RPMI7951 (cell line): Measurements from ENCODE around the gene OPCML. TPM values are rescaled to one million over a fixed set of nuclear protein-coding genes. Genes with fewer than 3 reads are reported as not detected.

ENCODE experiments used
- DNase-seq: peaks from one replicate; pipeline ENCODE4 v3.0.0-alpha.2; 2012; ENCODE audit warnings: low read depth
- total RNA-seq: library from RNA; depleted of rRNA; stranded (reverse); fragments of >200 nt; shearing (Covaris generic); gene quantifications from 2 replicates; pipeline ENCODE4 v1.2.3, GENCODE V29; 2014

Gene OPCML
- total RNA-seq, 1 experiment from 2014 or later: not detected

GRCh38 chr11:132561937-132562336 lies 970.4 kb downstream of the OPCML start:
- no peak for DNase-seq

- DNase-seq: no peak
Observed at GRCh38 chr11:132559331-132560036, 972.8 kb downstream of the OPCML start.

DNA sequence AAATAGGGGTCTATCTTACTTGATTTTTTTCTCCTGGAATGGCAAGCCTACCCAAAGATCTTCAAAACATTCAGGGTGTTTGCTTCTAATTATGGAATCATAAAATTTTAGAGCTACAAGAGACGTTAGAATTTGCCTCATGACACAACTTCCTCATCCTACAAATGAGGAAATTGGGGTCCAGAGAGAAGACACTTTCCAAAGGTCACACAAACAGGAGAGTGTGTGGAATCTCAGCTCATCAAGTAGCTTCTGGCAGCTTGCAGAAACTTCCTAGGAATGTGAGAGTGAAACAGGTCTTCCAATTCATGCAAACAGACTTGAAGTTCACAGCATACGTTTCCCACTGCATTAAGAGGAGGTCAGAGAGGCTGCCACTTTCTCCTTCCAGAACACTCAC lies 976.0 kb downstream of the OPCML start:
- no peak for DNase-seq

DNA sequence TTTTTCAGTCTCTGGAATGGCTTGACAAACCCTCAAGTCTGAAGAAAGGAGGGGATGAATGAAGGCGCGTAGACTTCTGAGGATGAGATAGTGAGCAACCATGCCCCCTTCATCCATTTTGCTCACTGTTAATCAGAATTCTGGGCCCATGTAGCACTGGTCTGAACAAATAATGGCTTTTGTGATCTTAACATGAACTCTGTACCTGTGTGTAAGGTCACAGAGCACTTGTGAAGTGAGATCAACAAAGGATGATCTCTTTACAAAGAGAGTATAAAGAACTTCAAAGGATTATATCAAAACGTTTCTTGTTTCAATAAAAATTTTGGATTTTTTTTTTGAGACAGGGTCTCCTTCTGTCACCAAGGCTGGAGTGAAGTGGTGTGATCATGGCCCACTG lies 976.7 kb downstream of the OPCML start:
- no peak for DNase-seq

DNA sequence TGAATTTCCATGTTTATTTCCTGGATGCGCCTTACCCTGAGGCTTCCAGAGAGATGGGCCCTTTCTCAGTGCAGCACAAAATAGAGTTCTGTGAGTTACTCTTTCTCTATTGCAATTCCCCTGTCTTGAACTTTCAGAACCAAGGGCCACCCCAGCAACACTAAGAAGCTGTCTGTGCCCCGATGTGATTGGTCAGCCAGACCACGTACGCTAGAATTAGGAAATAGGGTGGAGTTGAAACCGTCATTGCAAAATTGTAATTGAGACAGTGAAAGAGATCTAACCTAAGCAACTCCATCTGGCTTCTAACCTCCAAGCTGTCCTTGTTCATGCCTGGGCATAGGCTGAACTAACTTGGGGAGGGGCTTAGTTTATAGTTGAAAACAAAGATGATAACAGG lies 981.3 kb downstream of the OPCML start:
- no peak for DNase-seq

- no peak for DNase-seq
Observed at GRCh38 chr11:132549561-132549960, 982.7 kb downstream of the OPCML start.

GRCh38 chr11:132549001-132549400 lies 983.3 kb downstream of the OPCML start:
- DNase-seq: peak; percentile 71

DNA sequence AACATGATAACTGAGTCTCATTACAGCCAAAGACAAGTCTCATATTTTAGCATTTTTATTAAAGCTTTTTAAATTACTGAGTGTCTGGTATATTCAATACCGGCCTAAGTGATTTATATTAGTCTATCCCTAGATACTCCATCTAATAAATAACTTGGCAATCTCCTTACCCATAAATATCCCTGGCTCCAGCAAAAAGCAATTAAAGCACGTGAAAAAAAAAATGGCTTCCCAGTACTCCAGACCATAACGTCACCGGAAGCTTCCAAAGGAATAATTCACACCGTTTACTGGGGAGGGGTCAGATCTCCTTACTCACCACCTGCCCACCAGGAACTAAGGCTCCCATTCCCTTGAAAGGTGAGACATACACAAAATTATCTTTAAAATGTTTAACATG lies 988.3 kb downstream of the OPCML start:
- no peak for DNase-seq

DNA sequence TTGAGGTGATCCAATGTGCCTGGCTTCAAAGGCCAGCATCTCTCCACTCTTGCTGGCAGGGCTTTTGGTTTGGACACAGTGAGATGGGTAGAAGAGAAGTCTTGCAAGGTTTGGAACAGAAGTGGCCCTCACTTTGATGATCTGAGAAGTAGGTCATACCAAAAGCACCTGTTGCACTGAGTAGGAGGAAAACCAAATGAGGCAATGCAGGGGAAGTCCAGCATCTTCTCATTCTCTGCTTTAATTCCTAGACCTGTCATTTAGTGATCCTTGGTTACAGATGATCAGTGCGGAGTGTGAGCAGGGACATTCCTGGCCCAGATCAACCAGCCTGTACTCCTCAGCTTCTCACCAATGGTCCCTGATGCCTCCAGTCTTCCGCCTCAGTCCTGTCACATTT lies 990.5 kb downstream of the OPCML start:
- no peak for DNase-seq

DNA sequence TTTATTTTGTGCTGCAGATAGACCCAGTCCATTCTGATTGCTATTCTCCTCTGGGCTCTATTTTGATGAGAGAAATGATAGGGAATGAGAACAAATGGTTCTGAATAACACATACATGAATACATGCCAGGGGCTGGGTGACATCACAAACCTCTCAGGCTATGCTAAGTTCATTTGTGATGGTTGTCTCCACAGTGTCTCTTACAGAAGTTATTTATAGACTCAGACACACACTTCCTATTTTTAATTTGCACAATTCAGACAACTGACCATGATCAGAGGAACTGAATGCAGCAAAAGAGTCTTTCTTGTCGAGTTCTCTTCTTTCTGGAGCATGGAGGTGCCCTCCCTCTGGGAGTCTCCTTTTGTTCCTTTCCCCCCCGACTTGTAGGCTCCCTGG lies 991.7 kb downstream of the OPCML start:
- DNase-seq: no peak

DNA sequence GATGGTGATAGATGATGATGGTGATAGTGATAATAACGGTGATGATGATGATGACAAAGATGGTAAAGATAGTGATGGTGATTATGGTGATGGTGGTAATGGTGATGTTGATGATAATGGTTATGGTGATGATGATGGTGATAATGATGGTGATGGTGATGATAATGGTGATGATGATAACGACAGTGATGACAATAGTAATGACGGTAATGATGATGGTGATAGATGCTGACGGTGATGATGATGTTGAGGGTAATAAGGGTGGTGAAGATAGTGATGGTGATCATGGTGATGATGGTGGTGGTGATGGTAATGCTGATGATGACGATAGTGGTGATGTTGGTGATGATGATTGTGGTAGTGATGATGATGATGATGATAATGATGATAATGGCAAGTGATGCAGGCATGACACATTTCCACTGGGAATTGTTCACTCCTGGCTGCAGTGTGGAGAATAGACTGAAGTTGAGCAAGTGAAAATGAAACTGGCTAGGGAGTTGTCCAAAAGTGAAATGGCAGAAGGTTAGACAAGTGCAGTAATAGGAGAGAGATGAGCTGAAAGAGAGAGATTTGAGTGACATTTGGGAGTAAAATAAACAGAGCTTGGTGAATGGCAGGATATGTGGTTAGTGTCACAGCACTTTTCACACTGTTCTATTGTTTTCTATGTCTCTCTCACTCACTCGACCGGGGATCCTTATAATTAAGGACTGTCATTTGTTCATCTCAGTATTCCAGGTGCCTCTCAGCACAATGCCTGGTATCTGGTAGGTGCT lies 992.5 kb downstream of the OPCML start:
- no peak for DNase-seq

DNA sequence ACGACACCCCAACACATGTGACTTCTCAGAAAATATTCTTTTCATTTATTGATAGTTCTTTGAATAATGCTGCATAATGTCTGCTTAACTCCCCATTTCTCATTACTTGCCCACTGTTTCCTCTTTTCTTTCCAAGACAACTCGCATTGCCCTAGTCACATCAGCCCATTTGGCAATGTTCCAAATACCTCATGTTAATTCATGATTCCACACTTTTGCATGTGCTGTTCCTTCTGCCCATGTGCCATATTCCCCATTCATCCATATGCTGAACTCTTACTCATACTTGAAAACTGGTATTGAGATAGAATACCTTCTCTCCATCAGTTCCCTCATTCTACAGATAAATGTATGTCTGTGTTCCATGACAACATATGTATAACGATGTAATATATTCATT lies 993.7 kb downstream of the OPCML start:
- no peak for DNase-seq

DNA sequence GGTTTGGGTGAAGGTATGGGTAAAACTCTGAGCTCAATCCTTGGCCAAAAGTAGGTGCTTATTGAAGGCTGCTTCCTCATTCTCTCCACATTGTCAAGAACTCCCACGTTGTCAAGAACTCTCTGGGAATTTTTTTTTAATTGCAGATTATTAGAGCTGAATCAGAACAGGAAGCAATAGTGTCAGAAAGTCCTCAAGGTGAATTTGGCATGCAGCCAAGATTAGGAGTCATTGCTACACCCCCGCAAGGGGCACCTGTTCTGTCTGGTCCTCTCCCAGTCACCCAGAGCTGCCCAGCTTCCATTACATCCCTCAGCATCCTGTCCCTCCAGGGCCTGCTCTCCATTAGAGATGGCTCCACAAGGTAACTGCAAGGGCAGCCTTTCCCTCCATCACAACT lies 996.5 kb downstream of the OPCML start:
- no peak for DNase-seq

DNA sequence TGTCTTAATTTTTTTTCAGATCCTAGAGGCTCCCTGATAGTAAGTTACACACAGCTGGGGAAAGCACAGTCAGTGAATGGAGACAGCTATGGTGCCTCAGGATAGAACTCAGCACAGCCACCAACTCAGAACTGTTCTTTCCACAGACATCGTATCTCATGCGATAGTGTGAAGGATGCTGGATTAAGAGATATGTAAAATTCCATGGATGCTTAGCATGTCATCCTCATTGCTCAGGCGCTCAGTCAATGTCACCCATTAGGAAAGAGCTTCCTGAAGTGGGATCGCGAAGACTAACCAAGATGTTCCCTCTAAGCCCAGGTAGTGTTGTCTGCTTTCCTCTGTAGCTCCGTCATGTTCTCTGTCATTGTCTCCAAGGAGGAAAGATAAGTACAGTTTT lies 1000.4 kb downstream of the OPCML start:
- no peak for DNase-seq

- no peak for DNase-seq
Observed at GRCh38 chr11:132528181-132528580, 1004.1 kb downstream of the OPCML start.

DNA sequence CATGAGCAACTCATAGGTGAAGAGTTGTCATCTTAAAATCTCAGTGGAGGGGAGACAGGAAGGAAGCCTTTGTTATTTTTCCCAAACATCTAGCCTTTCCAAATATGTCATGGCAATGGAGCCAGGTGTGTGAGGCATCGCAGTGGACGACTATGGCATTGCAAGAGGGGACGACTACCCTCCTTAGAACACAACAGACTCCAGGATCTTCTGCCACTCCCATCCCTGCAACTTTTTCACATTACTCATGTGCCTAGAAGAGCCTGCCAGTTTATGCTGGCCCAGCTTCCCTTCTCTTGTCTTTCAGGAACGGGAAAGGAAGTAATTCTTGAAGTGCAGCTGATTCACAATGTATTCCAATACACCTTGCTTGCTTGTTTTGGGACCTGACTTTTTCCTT lies 1008.4 kb downstream of the OPCML start:
- DNase-seq: no peak

DNA sequence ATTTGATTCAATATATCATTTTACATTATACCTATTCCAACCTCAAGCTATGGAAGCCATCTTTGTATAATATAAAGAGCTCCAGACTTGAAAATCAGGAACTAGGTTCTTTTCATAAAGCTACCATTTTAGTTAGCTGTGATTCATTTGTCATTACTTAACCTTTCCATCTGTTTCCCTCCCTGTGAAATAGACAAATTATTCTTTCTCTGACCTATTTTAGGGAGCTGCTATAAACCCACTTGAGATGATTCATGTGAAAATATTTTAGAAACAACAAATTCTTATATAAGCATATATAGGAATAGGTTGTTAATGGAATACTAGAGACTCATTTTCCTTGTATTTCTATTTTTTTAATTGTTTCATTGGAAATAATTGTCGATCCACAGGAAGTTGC lies 1012.1 kb downstream of the OPCML start:
- DNase-seq: peak; percentile 20

DNA sequence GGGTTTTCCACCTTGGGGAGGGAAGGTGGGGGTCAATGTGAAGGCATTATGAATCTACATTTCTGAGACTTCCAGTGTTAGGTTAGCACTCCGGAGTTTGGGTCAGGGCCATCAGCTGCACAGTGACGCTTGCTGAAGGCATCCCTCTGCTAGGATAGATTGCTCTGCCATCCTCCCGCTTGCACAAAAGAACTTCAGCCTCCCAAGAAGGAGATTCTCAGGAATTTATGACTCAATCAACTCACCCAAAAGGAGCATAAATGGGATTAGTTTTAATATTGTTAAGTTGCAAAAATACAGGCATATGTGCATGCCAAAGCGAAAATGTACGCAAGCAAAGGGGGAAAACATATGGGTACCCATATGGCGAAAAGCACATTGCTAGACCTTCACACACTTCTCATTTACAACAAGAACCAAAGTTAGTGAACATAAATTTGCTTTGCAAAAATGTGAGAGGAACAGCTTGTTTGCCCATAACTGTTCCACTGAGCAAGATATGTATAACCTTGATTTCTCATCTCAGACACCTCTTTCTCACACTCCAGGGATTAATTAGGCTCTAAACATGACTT lies 1013.0 kb downstream of the OPCML start:
- DNase-seq: no peak

DNA sequence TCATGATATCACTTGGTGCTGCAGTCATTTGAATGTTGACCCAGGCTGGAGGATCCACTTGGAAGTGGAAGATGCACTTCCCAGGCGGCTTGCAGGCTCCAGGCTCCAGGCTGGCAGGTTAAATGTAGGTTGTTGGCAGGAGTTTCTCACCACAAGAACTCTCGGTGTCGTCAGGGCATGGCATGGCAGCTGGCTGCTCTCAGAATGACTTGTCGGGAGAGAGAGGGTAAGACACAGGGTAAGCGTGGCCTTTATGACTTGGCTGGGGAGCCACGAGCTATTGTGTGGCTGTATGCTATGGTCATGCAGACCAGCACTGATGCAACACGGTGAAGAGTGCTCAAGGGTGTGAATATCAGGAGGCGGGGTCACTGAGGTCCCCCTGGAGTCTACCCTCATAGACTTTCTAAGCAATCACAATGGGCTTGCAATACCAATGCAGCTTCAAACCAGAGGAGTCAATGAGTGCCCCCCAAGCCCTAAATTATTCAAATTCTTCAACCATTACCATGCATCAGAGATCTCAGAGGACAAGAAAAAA lies 1027.7 kb downstream of the OPCML start:
- no peak for DNase-seq

- no peak for DNase-seq
Observed at GRCh38 chr11:132501356-132501755, 1030.9 kb downstream of the OPCML start.

DNA sequence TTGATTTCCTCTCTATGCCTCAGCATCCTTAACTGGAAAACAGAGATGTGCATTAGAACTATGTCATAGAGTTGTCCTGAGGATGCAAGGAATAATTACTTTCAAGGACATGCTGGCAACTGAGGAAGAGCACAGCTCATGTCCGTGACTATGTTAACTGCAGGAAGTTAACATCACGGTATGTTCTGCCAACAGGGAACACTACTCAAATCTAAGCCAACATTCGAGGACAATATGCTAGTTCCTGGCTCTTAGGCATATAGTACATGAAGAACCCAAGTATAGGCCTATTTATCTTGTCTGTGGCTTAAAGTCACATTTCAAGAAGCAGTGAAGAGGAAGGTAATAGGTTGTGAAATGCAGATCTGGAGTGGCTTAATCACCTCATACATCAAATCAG lies 1032.6 kb downstream of the OPCML start:
- DNase-seq: no peak

DNA sequence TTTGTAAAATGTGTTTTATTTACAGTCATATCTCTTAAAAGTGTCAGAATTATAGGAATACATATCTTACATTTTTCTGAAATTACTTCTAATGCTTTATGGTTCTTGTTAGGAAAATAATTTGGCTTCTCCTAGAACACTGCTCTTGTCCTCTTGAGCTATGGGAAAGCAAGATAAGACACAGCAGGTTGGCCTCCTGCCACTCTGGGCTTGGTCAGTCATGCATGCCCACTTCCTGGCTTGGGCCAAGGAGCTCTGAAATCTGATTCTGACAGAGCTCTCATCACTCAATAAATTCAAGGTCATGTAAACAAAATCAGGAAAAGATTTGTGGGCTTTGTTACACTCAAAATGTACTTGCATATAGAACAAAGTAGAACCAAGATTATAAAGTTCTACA lies 1036.0 kb downstream of the OPCML start:
- peak; percentile 16 for DNase-seq

DNA sequence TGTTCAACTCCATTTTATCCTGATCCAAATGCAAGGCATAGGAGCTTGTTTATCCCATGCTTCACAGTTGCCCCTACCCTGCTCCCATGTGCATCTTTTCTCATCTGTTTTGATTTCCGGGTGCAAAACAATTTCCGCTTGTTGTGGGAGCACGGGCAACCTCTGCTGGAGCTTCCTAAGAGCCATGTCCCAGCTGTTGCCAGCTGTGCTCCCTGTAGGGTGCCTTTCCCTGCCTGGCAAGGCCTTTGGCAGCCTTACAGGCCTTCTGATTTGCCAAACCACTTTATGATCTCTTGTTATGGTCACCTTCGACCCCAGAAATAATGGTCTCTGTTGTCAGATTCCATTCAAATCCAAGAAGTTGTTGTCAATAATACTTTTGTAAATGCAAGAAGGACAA lies 1038.5 kb downstream of the OPCML start:
- no peak for DNase-seq
